Kidney (tissue), 14 donors: ENCODE data around the gene THBS2. TPM values are rescaled to one million over a fixed set of nuclear protein-coding genes. Genes with fewer than 3 reads are reported as not detected.

Experiments
- DNase-seq, 5 donors: peaks; one replicate each; pipeline ENCODE4 v3.0.0-alpha.2; 2013 to 2020
- FAIRE-seq: peaks from 2 replicates; lab custom pipeline; 2012; peaks lifted over from hg19 to GRCh38; lab: Jason Lieb, UNC
- H3K27ac ChIP-seq, 2 donors: one replicate each; pipeline ENCODE4 v1.7.0; 2013; ENCODE audit warnings: low read depth in 2 of 2, low read length in 2 of 2, inconsistent platforms in 1 of 2
- H3K27me3 ChIP-seq: one replicate; pipeline ENCODE4 v1.7.1; 2013; ENCODE audit warnings: low read length, inconsistent platforms; ENCODE audit not compliant: control insufficient read depth, insufficient read depth
- H3K36me3 ChIP-seq, 3 donors: one replicate each; pipeline versions ENCODE4 v1.7.0 to v1.7.1; 2013; ENCODE audit warnings: low read length in 3 of 3, control low read depth in 1 of 3, inconsistent platforms in 1 of 3; ENCODE audit not compliant: insufficient read depth in 3 of 3, control insufficient read depth in 2 of 3
- H3K4me1 ChIP-seq, 3 donors: one replicate each; pipeline versions ENCODE4 v1.7.0 to v1.7.1; 2013; ENCODE audit warnings: low read length in 3 of 3, inconsistent platforms in 1 of 3, low read depth in 1 of 3; ENCODE audit not compliant: control insufficient read depth in 2 of 3, insufficient read depth in 2 of 3
- H3K4me3 ChIP-seq, 3 donors: one replicate each; pipeline versions ENCODE4 v1.7.0 to v1.8.1; 2013; ENCODE audit warnings: low read length in 3 of 3, control low read depth in 1 of 3, inconsistent platforms in 1 of 3
- H3K9ac ChIP-seq, 3 donors: one replicate each; pipeline versions ENCODE4 v1.7.0 to v1.7.1; 2013; ENCODE audit warnings: low read length in 3 of 3, control low read depth in 1 of 3, inconsistent platforms in 1 of 3
- H3K9me3 ChIP-seq, 3 donors: one replicate each; pipeline versions ENCODE4 v1.7.0 to v1.7.1; 2013; ENCODE audit warnings: low read length in 3 of 3, control low read depth in 1 of 3, inconsistent platforms in 1 of 3; ENCODE audit not compliant: control insufficient read depth in 2 of 3, insufficient read depth in 1 of 3
- CTCF ChIP-seq: IDR thresholded peaks from 3 replicates; pipeline ENCODE4 v1.5.1; 2012; ENCODE audit warnings: mild to moderate bottlenecking, moderate library complexity, borderline replicate concordance; ENCODE audit not compliant: insufficient read depth; ENCODE audit errors: extremely low read depth
- intact Hi-C: fragments of 100-400 bp; cut with DNase I; formaldehyde crosslinking; loops from one replicate; pipeline ENCODE4 v1.11.1; 2022
- polyA plus RNA-seq: library from polyadenylated mRNA; stranded (reverse); fragments of 350-450 nt; fragmentation: Illumina TruSeq; extraction: RNeasy Lipid Tissue Mini Kit (QIAGEN cat#74804); gene quantifications from one replicate; pipeline ENCODE4 v1.2.3, GENCODE V29; 2014; ENCODE audit warnings: low read depth, low replicate concordance; ENCODE audit not compliant: insufficient read depth
- total RNA-seq: library from RNA; stranded (reverse); fragmentation: NEBNext Ultra II Directional; extraction: Animal tissue kit (Norgen Biotek cat#: 25700); gene quantifications from one replicate; pipeline ENCODE4 v1.2.1, GENCODE V29; 2021
- donor health status: control.
- donor health status: control.
- donor health status: control.
- donor health status: control.
- donor health status: control.
- donor health status: DM: yes; HTN: yes; CAD: no.
- donor health status: Normal renal cell carcinoma (clear cell type).

The THBS2 gene
- total and polyA plus RNA-seq, 2 donors from 2014 or later: 2.7 to 33.4 TPM

- H3K27me3 ChIP-seq: peaks cover 15% of the 10 kb centered on the region
- no peak for TF ChIP-seq CTCF
- FAIRE-seq (no peak), DNase-seq (no peak)
- peaks cover 0 to 2% (median 0%) of the 10 kb centered on the region in 3 donors for H3K36me3 ChIP-seq
- peaks cover 0 to 2% (median 0%) of the 10 kb centered on the region in 3 donors for H3K9me3 ChIP-seq
- H3K27ac ChIP-seq: no peak overlapping the region
- peaks cover 0 to 10% (median 2%) of the 10 kb centered on the region in 3 donors for H3K4me1 ChIP-seq
- no peak overlapping the region for H3K4me3 ChIP-seq
- H3K9ac ChIP-seq: no peak overlapping the region
- intact Hi-C loops: no loop called here
Measured at GRCh38 chr6:169249057-169249456, 4.6 kb downstream of the THBS2 start.

GRCh38 chr6:169248521-169248971 lies 5.1 kb downstream of the THBS2 start:
- Histone ChIP-seq H3K4me1 (peaks cover 0 to 5% (median 0%) of the 10 kb centered on the region in 3 donors), H3K9me3 (peaks cover 0 to 2% (median 0%) of the 10 kb centered on the region in 3 donors), H3K4me3 (no peak overlapping the region), H3K27ac (no peak overlapping the region), H3K27me3 (peaks cover 11% of the 10 kb centered on the region), H3K9ac (no peak overlapping the region), H3K36me3 (peaks cover 0 to 2% (median 0%) of the 10 kb centered on the region in 3 donors)
- FAIRE-seq (no peak), DNase-seq (no peak)
- intact Hi-C loops: no loop called here
- no peak for TF ChIP-seq CTCF

- Histone ChIP-seq H3K27me3 (peaks cover 10% of the 10 kb centered on the region), H3K4me1 (no peaks in the 10 kb centered on the region), H3K9me3 (peaks cover 0 to 2% (median 0%) of the 10 kb centered on the region in 3 donors), H3K27ac (no peak overlapping the region), H3K9ac (no peak overlapping the region), H3K36me3 (peaks cover 0 to 2% (median 0%) of the 10 kb centered on the region in 3 donors), H3K4me3 (no peak overlapping the region)
- FAIRE-seq (no peak), DNase-seq (no peak)
- no peak for TF ChIP-seq CTCF
- intact Hi-C loops: no loop called here
Measured at GRCh38 chr6:169247991-169248390, 5.7 kb downstream of the THBS2 start.

GRCh38 chr6:169247419-169247818 lies 6.2 kb downstream of the THBS2 start:
- intact Hi-C loops: no loop called here
- Histone ChIP-seq H3K4me3 (no peak overlapping the region), H3K9ac (no peak overlapping the region), H3K27me3 (peaks cover 7% of the 10 kb centered on the region), H3K4me1 (no peaks in the 10 kb centered on the region), H3K36me3 (peaks cover 0 to 2% (median 0%) of the 10 kb centered on the region in 3 donors), H3K9me3 (peaks cover 0 to 2% (median 0%) of the 10 kb centered on the region in 3 donors), H3K27ac (no peak overlapping the region)
- FAIRE-seq (no peak), DNase-seq (no peak)
- no peak for TF ChIP-seq CTCF
